Tibial artery (tissue), 4 donors: ENCODE measurements around the gene ARSG.
"Not testable (repeated sequence)": the region's sequence is repeated elsewhere in the genome, so short reads cannot be mapped to it uniquely, and the experiment has no call there.

Experiments
- DNase-seq, 2 donors: peaks; one replicate each; pipeline ENCODE4 v3.0.0-alpha.2; 2019
- H3K27ac ChIP-seq, 2 donors: fragments of 200-600 bp; sonication (generic) in 1 of 2; 1 replicate in 1 of 2; 2 replicates in 1 of 2; pipeline ENCODE4 v1.5.1; 2018 to 2019; ENCODE audit warnings: mild to moderate bottlenecking in 1 of 2
- H3K27me3 ChIP-seq, 2 donors: fragments of 200-600 bp; sonication (generic) in 1 of 2; one replicate each; pipeline versions ENCODE4 v1.5.1 to v1.6.0; 2016 to 2019
- H3K36me3 ChIP-seq, 3 donors: fragments of 200-600 bp; sonication (generic) in 2 of 3; one replicate each; pipeline ENCODE4 v1.5.1; 2016 to 2019; ENCODE audit warnings: mild to moderate bottlenecking in 2 of 3
- H3K4me1 ChIP-seq, 4 donors: fragments of 200-600 bp; sonication (generic) in 2 of 4; 1 replicate in 3 of 4; 2 replicates in 1 of 4; pipeline ENCODE4 v1.5.1; 2016 to 2019
- H3K4me3 ChIP-seq, 2 donors: fragments of 200-600 bp; sonication (generic) in 1 of 2; 1 replicate in 1 of 2; 2 replicates in 1 of 2; pipeline ENCODE4 v1.5.1; 2018 to 2019; ENCODE audit warnings: mild to moderate bottlenecking in 2 of 2
- H3K9me3 ChIP-seq, 3 donors: fragments of 200-600 bp; sonication (generic) in 1 of 3; one replicate each; pipeline ENCODE4 v1.5.1; 2016 to 2019
- intact Hi-C: fragments of 100-400 bp; cut with DNase I; formaldehyde crosslinking; loops from one replicate; pipeline ENCODE4 v1.15.0; 2023; ENCODE audit warnings: low total_unique reads
- TF ChIP-seq, protein P1 (sequence below), 2 experiments: fragments of 200-600 bp in 1 of 2; fragments of 450-650 bp in 1 of 2; IDR thresholded peaks; one replicate each; pipeline ENCODE4 v1.5.1; 2017 to 2019; ENCODE audit warnings: antibody characterized with exemption in 2 of 2, mild to moderate bottlenecking in 1 of 2, moderate library complexity in 1 of 2

Gene ARSG

DNA sequence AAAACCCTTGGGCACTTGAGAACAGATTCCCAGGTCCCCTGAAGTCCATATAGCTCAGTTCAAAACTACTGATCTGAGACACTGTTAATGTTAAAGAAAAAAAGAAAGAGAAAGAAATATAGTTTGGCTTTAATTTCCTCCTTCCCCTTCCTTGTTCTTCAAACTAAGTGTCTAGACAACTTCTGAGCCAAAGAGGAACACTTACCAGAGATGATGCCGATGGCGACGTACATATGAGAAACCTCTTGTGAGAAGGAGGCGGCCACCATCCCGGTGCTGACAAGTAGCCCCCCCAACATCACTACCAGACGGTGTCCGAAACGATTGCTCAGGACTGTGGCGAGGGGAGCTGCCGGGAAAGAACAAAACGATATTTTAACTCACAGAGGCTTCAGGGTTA lies 17.6 kb upstream of the ARSG start:
- H3K27ac ChIP-seq = no peak overlapping the region
- peaks cover 0 to 6% (median 6%) of the 10 kb centered on the region in 3 donors for H3K36me3 ChIP-seq
- TF ChIP-seq, protein P1, sequence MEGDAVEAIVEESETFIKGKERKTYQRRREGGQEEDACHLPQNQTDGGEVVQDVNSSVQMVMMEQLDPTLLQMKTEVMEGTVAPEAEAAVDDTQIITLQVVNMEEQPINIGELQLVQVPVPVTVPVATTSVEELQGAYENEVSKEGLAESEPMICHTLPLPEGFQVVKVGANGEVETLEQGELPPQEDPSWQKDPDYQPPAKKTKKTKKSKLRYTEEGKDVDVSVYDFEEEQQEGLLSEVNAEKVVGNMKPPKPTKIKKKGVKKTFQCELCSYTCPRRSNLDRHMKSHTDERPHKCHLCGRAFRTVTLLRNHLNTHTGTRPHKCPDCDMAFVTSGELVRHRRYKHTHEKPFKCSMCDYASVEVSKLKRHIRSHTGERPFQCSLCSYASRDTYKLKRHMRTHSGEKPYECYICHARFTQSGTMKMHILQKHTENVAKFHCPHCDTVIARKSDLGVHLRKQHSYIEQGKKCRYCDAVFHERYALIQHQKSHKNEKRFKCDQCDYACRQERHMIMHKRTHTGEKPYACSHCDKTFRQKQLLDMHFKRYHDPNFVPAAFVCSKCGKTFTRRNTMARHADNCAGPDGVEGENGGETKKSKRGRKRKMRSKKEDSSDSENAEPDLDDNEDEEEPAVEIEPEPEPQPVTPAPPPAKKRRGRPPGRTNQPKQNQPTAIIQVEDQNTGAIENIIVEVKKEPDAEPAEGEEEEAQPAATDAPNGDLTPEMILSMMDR (IDR thresholded peaks at IDR 0.05) = no peak
- H3K9me3 ChIP-seq = peaks cover 0 to 5% (median 0%) of the 10 kb centered on the region in 3 donors
- H3K4me3 ChIP-seq = no peak overlapping the region
- DNase-seq = no peak
- no peaks in the 10 kb centered on the region for H3K27me3 ChIP-seq
- no peaks in the 10 kb centered on the region for H3K4me1 ChIP-seq
- intact Hi-C loops = no loop called here

DNA sequence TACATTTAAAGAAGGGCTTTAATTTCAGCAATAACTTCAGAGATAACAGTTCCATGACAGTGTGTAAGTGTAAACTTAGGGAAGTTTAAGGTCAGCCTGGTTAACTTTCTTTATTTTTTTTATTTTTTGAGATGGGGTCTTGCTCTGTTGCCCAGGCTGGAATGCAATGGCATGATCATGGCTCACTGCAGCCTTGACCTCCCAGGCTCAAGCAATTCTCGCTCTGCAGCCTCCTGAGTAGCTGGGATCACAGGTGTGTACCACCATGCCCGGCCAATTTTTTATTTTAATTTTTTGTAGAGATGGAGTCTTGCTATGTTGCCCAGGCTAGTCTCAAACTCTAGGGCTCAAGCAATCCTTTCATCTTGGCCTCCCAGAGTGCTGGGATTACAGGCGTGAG lies 15.0 kb upstream of the ARSG start:
- H3K36me3 ChIP-seq, H3K9me3 ChIP-seq, H3K4me1 ChIP-seq, DNase-seq, H3K4me3 ChIP-seq, intact Hi-C loops, H3K27me3 ChIP-seq, H3K27ac ChIP-seq: not testable (repeated sequence)

DNA sequence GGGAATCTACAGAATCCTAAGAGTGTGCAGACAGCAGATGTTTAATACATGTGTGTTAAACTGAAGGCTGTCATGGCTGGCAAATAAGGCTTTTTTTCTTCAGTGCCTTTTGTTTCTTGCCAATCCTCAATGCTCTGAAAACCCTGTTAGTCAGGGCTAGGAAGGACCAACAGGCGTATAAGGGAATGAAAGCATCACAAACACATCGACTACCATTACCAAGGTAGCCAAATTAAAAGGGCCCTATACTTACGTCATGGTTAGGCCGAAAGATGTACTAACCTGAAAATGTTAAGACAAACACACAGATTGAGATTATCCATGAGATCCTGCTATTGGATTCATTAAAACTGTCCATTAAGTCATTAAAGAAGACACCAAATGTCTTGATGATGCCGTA lies 13.5 kb upstream of the ARSG start:
- Histone ChIP-seq H3K9me3 (peaks cover 0 to 5% (median 0%) of the 10 kb centered on the region in 3 donors), H3K36me3 (peaks cover 0 to 6% (median 6%) of the 10 kb centered on the region in 3 donors), H3K4me1 (no peaks in the 10 kb centered on the region), H3K27ac (no peak overlapping the region), H3K27me3 (no peaks in the 10 kb centered on the region), H3K4me3 (no peak overlapping the region)
- intact Hi-C loops = no loop called here
- DNase-seq = no peak
- TF ChIP-seq, protein P1 (IDR thresholded peaks at IDR 0.05) = no peak

DNA sequence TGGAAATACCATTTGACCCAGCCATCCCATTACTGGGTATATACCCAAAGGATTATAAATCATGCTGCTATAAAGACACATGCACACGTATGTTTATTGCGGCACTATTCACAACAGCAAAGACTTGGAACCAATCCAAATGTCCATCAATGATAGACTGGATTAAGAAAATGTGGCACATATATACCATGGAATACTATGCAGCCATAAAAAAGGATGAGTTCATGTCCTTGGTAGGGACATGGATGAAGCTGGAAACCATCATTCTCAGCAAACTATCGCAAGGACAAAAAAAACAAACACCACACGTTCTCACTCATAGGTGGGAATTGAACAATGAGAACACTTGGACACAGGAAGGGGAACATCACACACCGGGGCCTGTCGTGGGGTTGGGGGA lies 9.3 kb upstream of the ARSG start:
- H3K4me3 ChIP-seq, H3K27me3 ChIP-seq, H3K9me3 ChIP-seq, H3K4me1 ChIP-seq, DNase-seq, H3K27ac ChIP-seq, intact Hi-C loops, H3K36me3 ChIP-seq: not testable (repeated sequence)

DNA sequence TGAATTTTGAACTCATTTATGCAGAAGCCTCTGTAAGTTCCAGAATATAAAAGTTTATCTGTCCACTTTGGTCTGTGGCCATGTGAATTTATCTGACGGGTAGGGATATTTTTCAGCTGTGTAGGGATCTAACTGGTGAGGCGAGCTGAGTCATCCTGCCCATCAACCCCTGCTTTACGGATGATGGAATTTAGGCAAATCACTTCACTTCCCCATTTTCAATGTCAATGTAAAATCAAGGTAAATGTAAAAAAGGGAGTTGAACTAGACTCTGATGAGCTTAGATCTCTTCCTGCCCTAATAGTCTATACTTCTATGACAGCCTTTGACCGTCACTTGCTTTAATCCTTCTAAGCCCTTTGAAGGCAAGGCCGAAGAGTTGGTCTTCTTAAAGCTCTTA lies 2.9 kb upstream of the ARSG start:
- no peak for DNase-seq
- Histone ChIP-seq H3K4me1 (peaks cover 0 to 28% (median 22%) of the 10 kb centered on the region in 4 donors), H3K27ac (no peak overlapping the region), H3K4me3 (no peak overlapping the region), H3K27me3 (peaks cover 0 to 31% of the 10 kb centered on the region in 2 donors), H3K36me3 (no peaks in the 10 kb centered on the region), H3K9me3 (no peaks in the 10 kb centered on the region)
- TF ChIP-seq, protein P1 (IDR thresholded peaks at IDR 0.05) = no peak
- intact Hi-C loops = no loop called here

DNA sequence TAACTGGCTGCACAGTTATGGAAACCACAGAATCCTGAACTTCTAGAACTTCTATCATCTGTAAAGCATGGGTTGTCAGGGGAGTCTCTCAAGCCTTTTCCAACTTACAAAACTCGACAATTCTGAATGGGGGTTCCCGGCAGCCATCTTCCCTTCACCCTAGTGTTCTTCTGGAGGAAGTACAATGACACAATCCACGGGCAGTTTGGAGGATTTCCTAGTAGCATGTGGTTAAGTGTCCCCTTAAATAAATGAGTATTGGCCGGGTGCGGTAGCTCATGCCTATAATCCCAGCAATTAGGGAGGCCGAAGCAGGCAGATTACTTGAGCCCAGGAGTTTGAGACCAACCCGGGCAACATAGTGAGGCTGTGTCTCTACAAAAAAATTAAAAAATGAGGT lies 2.5 kb upstream of the ARSG start:
- Histone ChIP-seq H3K36me3 (no peaks in the 10 kb centered on the region), H3K27me3 (peaks cover 0 to 35% of the 10 kb centered on the region in 2 donors), H3K4me3 (no peak overlapping the region), H3K27ac (no peak overlapping the region), H3K9me3 (no peaks in the 10 kb centered on the region), H3K4me1 (peaks cover 0 to 28% (median 22%) of the 10 kb centered on the region in 4 donors)
- TF ChIP-seq, protein P1 (IDR thresholded peaks at IDR 0.05) = no peak
- DNase-seq = no peak
- intact Hi-C loops = no loop called here

DNA sequence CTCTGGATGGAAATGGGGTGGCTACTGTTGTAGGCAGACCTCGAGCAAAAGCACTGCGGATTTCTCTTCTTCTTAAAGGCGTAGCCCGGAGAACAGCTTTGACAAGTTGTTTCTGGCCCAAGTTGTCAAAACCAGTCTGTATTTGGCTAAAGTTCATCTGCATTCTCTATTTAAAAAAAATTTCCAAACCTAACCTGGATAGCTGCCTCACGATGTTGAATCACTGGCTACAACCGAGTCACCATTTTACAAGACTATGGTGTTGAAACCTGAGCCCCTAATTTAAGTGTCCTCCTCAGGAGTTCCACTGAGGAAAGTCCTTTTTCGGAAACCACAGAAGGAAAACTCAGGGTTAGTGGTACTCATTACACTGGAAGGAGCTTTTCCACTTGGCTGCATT lies 1.8 kb upstream of the ARSG start:
- Histone ChIP-seq H3K4me3 (no peak overlapping the region), H3K4me1 (peaks cover 0 to 28% (median 22%) of the 10 kb centered on the region in 4 donors), H3K9me3 (no peaks in the 10 kb centered on the region), H3K27ac (no peak overlapping the region), H3K36me3 (no peaks in the 10 kb centered on the region), H3K27me3 (peaks cover 0 to 42% of the 10 kb centered on the region in 2 donors)
- intact Hi-C loops = no loop called here
- no peak for DNase-seq
- TF ChIP-seq, protein P1 (IDR thresholded peaks at IDR 0.05) = no peak
